ENCODE measurements around the gene TNPO3. TPM values are rescaled to one million over a fixed set of nuclear protein-coding genes. Genes with fewer than 3 reads are reported as not detected.

Gene TNPO3
- total RNA-seq, 1 donor from 2014 or later = 96.2 TPM

DNA sequence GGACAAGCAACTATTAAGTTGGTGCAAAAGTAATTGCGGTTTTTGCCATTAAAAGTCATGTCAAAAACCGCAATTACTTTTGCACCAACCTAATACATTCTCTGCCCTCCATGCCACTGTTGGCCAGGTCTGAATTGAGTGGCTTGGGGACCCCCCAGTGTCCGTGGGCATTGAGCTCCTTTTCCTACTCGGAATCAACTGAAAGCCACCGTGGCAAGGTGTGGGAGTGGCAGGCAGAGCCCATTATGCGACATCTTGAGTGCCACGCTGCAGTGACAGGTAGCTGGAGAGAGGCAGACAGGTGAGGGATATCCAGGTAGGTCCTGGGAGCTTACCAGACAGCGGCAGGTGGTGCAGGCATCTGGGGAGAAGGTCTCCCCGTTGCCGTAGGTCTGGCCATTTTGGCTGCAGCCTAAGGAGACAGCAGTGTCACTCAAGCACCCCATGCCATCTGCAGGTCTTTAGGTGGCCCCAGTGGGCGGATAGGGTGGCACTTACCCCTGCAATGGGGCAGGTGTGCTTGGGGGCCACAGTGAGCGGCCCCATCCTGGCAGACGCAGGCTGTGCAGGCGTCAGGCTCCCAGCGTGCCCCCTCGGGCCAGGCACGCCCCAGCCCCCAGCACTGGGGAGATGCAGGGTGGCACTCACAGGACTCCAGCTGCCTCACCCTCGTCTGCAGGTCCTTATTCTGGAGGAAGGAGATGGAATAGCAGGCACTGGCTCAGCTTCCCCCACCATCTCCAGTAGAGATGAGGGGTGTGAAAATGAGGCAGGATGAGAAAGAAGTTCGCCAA lies 147.9 kb downstream of the TNPO3 start:
- no peak for DNase-seq

DNA sequence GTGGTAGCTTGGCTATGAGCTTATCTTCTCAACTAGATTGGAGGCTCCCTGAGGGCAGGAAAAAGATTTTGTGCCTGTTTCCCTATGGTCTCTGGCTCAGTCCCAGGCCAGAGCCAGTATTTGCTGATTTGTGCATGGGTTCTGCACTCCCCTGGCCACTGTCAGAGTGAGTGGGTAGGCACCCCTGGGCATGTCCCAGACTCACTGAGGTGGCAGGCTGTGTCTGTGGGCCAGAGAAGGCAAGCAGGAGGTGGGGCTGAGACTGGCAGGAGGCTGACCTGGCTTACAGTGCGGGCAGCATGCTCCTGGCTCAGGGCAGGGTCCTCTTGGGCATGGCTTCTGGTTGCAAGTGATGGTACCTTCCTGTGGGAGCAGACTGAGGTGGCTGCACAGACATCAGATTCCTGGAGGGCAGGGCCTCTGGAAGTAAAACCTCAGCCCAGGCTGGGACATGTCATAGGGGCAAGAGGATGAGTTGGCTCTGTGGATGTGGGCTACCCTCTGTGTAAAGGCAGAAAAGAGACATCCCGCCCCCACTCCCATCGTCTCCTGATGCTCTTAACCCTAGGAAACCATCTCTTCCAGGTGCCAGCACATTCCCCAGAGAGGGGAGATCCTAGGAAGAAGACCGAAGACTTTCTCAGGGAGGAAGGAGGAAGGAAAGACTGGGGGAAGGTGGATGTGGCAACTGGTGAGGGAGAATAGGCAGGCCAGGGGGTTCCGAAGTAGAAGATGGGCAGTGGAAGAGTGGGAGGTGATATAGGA lies 148.7 kb downstream of the TNPO3 start:
- DNase-seq = no peak

DNA sequence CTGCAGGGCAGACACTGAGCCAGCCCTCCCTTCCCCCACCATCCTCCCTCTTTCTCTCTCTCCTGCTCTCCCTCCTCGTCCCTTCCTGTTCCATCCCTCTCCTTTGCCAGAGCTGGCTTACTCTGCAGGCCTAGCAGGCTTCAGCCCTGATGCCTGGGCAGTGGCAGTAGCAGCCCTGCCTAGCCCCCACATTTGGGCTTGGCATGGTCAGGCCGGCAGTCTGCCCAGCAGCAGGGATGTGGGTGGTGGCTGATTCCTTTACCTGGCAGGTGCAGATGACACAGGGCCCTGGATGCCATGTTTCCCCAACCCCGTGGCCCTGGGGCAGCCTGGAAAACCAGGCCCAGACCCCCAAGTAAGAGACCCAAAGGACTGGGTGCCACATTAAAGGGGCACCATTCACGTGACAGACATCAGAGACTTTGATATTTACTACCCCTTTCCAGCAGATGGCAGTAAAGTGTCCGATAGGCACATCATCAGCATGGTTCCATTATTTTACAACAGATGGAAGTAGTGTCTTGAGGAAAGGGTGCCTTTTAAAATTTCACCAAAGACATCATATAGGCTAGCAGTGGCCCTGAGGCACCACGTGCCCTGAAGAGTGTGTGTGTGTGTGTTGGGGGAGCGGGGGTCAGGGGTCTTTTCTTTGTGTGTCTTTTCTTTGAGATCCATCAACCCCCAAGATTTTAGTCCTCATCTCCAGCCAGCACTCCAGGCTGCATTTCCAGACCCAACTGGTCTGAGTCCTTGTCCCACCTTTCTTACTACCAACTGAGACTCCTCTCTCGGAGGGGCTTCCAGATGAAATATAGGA lies 150.3 kb downstream of the TNPO3 start:
- DNase-seq = no peak

Small RNA genes within 50 kb of the gene (small RNA-seq; reads per million reads assigned to genes)
- gene RN7SL306P = not detected

Other genes with a start within 250 kb of the TNPO3 start
- gene FLNC, start 224.7 kb downstream of the TNPO3 start, total RNA-seq = 3.6 TPM
- 61.8 TPM for gene ATP6V1F, start 192.3 kb downstream of the TNPO3 start, total RNA-seq
- gene KCP, start 144.4 kb downstream of the TNPO3 start, total RNA-seq = 0.16 TPM
- 1.6 TPM for gene IRF5, start 117.2 kb downstream of the TNPO3 start, total RNA-seq
- 4.7 TPM for gene TSPAN33, start 89.6 kb upstream of the TNPO3 start, total RNA-seq
- gene SMO, start 133.5 kb upstream of the TNPO3 start, total RNA-seq = 8.7 TPM
- 22.8 TPM for gene AHCYL2, start 169.9 kb upstream of the TNPO3 start, total RNA-seq